GM19452 (cell line): ENCODE data around the gene CBR3.

ENCODE experiments used
- ATAC-seq: cut with Tn5 transposase; IDR thresholded peaks from one replicate; pipeline ENCODE4 v1.9.1; 2021; ENCODE audit not compliant: unreplicated experiment

Gene CBR3

GRCh38 chr21:36149788-36150711, 15.2 kb downstream of the CBR3 start:
- peak; percentile 60 for ATAC-seq

- ATAC-seq: no peak
Observed at GRCh38 chr21:36155603-36156338, 20.9 kb downstream of the CBR3 start.

GRCh38 chr21:36156339-36156814, 21.5 kb downstream of the CBR3 start:
- peak; percentile 90 for ATAC-seq

GRCh38 chr21:36156815-36157670, 22.2 kb downstream of the CBR3 start, which contains the start of gene DOP1B:
TSS of gene DOP1B (plus strand) at chr21:36156824. CDS start at chr21:36164734, 7,910 bp downstream.
- ATAC-seq: peak; percentile 21

- no peak for ATAC-seq
Observed at GRCh38 chr21:36159356-36159921, 24.6 kb downstream of the CBR3 start.

- ATAC-seq: no peak
Observed at GRCh38 chr21:36160850-36161178, 25.9 kb downstream of the CBR3 start.

GRCh38 chr21:36162631-36163030, 27.8 kb downstream of the CBR3 start:
- no peak for ATAC-seq

GRCh38 chr21:36163750-36164741, 29.2 kb downstream of the CBR3 start:
- no peak for ATAC-seq

GRCh38 chr21:36165356-36165755, 30.5 kb downstream of the CBR3 start:
- ATAC-seq: no peak

GRCh38 chr21:36166705-36167104, 31.8 kb downstream of the CBR3 start:
- no peak for ATAC-seq

- ATAC-seq: no peak
Observed at GRCh38 chr21:36167541-36167940, 32.7 kb downstream of the CBR3 start.

- no peak for ATAC-seq
Observed at GRCh38 chr21:36169470-36170128, 34.7 kb downstream of the CBR3 start.

- ATAC-seq: no peak
Observed at GRCh38 chr21:36170823-36171222, 35.9 kb downstream of the CBR3 start.

- ATAC-seq: no peak
Observed at GRCh38 chr21:36171336-36171735, 36.5 kb downstream of the CBR3 start.

GRCh38 chr21:36171741-36172331, 37.0 kb downstream of the CBR3 start:
- no peak for ATAC-seq

GRCh38 chr21:36174780-36175179, 39.9 kb downstream of the CBR3 start:
- no peak for ATAC-seq

GRCh38 chr21:36175771-36176565, 41.1 kb downstream of the CBR3 start:
- no peak for ATAC-seq

GRCh38 chr21:36178349-36178748, 43.5 kb downstream of the CBR3 start:
- no peak for ATAC-seq
